GM21423 (cell line): ENCODE measurements around the gene CELSR1.

Source experiments
- ATAC-seq: cut with Tn5 transposase; IDR thresholded peaks from one replicate; pipeline ENCODE4 v1.9.1; 2021; ENCODE audit warnings: mild to moderate bottlenecking, moderate library complexity; ENCODE audit not compliant: unreplicated experiment

The CELSR1 gene

DNA sequence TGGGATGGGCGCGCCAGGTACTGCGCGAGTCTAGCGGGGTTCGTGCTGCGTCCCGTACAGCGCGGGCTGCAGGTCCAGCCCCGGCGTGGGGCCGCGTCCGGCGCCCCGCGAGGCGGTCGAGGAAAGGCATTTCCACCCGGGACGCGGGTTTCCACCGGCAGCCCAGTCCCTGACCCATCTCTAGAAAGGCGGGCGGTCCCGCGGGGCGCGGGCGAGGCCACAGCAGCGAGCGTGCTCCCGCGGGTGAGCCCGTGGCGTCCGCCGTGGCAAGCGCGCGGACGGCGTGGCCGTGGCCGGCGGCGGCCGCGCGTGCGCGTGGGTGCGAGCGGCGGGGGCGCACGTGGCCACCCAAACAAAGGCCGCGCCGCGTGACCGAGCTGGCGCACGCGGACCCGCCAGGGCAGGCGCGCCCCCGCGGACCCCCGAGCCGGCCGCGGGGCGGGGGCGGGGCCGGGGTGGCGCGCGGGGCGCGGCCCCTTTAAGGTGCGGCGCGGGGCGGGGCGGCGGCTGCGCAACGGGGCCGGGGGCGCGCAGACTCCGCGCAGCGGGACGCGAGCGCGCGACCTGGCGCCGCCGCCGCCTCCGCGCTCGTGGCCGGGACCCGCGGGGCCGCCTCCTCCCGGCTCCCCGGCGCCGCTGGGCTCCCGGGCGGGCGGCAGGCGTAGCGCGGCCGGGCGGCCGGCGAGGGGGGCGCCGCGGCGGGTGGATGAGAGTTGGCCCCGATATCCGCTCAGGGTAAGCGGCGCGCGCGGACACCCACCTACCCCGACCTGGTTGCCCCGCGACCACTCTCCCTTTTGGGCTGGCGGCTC, 39.3 kb upstream of the CELSR1 start:
- ATAC-seq = peak; percentile 50

DNA sequence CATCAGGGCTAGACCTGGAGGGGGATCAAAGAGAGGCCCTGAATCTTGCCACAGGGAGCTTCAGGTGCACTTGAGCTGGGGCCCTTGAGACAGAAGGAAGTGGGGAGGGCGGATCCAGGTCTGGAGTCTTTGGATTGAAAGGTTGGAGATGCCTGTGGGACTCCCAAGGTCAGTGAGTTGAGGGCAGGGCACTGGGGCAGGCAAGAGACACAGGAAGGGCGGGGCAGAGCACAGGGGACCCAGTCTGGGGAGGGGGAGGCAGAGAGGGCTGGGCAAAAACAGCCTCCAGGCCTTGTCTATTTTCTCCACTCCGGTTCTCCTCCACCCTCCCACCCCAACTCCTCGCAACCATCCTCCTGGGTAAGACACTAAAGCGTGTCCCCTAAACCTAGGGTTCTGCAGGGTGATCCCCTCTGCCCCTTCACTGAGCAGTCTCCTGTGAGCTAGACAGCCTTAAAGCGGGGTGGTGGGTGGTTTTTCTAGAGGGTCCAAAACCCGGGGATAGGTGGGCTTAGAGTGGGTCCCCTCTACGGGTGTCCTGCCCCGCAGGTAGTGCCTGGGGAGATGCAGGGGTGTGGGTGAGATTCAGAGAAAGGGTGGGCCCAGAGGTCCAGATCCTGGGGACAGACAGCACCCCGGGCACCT, 38.6 kb upstream of the CELSR1 start:
- no peak for ATAC-seq

DNA sequence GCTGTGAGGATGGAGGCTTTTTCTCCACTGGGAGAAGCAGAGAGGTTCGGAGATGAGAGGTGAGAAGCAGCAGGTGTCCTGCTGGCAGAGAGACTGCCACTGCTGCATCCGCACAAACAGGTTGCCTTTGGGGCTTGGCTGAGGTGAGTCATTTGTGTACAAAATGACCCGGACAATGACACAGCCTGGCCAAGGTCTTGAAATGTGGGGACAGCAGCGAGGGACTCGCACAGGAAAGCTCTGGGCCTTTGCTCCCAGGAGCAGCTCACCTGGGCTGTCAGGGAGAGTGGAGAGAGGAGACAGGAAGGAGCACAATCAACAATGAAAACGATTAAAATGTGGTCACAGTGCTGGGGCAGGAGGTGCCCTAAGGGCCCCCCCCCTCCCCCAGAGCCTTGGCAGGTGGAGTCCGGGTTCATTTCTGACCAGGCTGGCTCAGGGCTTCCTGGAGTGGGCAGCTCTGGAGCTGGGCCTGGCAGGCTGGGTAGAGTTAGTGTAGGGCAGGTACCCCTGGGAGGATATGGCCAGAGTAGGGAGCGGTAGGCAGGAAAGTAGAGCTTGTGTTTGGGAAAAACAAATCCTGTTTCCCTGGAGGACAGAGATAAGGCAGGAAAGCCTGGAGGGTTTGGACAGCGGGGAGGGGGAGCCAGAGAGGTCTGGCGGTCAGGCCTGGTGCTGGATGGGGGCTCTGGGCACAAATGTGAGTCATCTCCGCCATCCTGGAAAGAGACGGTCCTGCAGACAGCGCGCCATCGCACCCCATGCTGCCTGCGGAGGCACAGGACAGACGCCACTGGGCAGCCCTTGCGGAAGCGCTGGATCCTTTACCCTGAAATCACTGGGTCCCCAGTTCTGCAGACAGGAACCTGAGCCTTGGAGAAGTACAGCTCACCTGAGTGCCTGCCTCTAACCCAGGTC, 37.8 kb upstream of the CELSR1 start:
- no peak for ATAC-seq

DNA sequence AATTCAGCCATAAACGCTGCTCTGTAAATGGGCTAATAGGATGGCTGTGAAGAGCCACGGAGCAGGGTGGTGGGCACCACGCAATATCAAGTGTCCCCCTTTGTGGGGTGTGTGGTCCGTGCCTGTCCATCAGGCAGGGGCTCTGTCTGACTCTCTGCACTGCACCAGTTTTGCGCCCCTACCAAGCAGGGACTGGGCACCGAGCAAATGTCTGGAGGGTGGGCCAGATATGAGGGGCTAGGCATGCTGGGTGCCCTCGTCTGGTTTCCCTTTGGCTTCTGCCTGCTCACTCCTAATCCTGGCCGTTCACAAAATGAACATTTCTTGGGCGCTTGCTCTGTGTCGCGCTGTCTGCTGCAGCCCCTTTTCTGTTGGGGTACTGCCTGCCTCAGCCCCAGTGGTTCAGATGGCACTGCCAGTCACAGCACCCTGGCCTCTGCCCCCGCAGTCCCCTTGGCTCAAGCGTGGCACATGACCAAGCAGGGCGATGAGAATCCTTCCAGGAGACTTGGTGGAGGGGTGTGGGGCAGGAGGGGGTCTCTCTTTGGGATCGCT, 37.1 kb upstream of the CELSR1 start:
- no peak for ATAC-seq

DNA sequence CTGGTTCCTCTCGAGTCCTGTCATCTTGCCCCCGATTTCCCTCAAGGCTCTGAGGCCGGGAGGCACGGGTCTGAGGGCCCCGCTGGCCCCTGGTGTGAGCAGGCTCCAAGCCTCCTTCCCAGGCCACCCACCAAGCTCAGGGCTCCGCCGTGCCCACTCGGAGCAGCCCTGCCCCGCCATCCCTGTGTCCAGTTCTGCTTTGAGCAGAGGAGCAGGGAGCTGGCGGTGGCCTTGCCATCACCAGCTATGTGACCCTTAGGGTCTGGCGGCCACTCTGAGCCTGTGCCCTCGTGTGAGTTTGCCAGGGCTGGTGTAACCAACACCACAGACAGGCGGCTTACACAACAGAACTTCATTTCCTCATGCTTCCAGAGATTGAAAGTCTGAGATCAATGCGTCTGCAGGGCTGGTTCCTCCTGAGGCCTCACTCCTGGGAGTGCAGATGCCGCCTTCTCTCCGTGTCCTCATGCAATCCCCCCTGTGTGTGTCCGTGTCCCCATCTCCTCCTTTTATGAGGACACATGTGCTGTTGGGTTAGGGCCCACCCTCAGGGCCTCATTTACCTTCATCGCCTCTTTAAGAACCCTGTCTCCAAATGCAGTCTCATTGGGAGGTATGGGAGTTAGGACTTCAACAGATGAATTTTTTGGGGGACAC, 36.5 kb upstream of the CELSR1 start:
- ATAC-seq = no peak

DNA sequence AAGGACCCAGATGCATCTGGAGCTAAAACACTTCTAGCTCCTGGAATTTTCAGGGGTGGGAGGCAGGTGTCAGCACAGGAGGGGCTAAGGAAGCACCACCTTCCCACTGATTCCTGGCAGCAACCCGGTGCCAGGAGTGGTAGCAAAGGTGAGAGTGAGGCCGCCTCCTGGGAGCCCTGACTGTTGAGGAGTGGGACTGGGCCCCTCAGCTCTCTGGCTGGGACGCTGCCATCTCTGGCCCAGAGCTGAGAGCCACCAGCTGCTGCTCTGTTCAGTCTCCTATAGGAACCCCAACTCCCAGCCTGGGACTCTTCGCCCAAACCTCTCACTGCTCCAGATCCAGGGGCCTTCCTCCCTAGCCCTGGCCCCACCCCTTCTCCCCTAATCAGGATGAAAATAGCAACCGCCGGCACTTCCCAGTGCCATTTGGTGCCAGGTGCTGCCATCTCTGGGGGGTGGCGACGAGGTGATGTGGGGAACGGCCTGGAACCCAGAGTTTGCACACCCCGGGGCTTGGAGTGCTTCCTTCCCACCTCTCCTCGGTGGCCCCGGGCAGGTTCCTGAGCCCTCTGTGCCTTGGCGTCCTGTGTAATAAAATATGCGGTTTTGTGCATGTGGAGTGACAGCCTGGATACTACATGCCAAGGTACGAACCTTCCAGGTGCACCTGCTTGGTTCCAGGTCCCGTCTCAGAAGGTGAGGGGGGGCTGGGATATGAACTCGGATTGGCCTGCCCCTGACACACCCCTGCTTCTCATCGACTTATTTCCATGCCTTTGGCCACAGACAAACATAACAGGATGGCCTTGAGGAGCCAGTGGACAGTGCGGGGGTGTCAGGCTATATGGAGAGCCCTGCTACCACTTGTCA, 35.7 kb upstream of the CELSR1 start:
- ATAC-seq = no peak

DNA sequence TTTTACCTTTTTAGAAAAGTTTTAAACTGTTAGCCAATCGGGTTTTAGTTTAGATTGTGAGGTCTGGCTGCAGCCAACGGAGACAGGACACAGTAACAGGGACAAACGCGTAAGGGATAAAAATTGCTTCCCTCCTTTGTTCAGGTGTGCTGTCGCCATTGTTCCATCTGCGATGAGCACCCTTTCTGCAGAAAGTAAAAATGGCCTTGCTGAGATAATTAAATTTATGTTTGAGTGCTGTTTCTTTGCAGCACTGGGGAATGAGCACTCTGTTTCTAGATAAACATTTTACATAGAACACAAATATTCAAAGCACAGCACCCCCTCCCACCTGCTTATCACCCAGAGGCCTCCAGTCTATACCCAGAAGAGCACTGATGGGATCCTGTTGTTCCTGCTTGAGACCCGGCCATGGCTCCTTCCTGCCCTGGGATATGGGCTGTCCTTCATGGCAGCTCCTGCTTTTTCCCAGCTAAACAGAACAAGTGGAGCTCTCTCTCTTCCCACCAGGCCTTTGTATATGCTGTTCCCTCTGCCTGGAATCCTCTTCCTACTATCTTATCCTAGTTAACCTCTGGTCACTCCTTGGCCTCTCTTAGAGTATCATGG, 34.3 kb upstream of the CELSR1 start:
- ATAC-seq = no peak

DNA sequence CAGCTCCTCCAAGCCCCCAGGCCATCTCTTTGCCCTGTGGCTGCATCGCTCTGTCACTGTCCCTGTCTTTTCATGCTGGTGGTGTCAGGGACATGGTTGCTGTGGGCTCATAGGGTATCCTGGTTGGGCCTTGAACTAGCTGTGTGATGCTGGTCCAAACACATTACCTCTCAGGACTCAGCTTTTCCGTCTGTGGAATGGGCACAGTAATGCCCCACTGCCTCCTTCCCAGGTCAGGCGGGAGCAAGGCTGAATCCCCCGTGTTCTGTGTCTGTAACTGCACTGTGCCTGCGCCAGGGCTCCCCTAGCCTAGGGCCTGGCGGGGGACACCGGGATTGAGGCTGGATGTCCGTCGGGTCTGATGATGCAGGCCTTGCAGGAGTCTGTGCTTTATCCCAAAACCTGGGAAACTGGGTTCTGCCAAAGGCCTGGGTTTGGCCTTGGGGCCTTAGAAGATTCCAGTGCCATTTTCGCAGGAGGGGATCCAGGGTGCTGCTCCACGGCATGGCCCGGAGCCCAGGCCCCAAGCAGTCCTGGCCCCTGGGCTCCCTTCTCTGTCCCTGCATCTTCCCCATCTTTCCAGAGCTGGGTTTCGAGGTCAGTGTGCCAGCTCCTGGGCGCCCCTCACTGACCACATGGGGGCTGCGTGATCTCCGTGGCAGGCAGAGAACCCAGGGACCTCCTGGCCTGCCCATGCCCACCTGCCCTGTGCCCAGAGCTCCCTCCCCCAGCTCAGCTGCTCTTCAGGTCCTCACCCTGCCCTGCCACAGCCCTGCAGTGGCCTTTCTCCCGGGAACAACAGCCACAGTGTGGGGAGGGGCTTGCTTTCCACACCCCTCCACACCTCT, 32.7 kb upstream of the CELSR1 start:
- ATAC-seq = no peak

DNA sequence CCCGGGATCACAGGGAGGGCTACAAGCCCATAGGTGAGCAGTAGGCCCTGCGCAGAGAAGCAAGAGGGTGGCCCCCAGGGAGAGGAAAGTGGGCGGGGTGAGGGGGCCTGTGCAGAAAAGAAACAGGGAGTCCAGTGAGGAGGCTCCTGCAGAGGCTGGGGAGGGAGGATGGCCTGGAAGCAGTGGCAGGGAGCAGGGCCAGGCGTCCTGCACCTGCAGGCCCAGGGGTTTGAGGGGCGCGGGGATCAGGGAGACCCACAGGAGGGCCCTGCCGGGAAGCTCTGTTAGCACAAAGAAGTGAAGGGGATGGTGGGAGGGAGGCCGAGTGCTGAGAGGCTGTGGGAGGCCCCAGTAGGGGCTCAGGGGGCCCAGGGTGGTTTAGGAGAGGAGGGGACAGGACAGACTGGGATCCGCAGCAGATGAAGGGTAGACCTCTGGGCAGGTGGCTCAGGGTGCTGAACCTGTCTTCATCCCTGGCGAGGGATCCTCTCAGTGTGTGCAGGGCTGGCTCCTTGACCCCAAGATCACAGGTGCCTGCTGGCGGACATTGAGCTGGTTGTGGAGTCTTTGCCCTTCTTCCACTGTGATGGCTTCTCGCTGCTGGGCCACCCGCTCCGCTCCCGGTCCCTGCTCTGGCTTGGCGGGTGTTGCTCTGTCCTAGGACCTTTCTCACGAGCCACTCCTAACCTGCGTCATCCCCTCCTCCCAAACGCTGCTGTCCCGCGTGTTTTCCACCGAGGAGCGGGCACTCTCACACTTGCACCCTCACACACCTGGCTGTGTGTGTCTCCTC, 31.8 kb upstream of the CELSR1 start:
- no peak for ATAC-seq

DNA sequence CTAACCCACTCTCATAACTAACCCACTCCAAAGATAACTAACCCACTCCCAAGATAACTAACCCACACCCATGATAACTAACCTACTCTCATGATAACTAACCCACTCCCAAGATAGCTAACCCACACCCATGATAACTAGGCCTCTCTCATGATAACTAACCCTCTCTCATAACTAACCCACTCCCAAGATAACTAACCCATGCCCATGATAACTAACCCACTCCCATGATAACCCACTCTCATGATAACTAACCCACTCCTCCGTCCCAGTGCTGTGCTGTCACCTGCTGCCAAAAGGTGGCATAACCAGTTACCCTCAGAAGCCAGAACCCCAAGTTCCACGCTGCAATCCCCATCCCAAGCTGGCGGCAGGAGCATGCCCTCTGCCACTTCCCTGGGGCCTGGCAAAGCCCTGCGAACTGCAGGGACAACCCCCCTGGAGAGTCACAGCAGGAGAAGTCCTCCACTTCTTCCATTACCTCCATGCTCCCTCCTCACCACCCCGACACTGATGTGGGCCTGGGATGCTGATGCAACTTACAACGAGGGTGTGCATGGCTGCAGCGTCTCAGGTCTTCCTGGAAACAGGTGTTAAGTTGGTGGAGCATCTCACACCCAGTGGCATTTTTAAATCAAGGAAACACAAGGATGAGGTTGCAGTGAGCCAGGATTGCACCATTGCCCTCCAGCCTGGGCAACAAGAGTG, 30.8 kb upstream of the CELSR1 start:
- no peak for ATAC-seq

DNA sequence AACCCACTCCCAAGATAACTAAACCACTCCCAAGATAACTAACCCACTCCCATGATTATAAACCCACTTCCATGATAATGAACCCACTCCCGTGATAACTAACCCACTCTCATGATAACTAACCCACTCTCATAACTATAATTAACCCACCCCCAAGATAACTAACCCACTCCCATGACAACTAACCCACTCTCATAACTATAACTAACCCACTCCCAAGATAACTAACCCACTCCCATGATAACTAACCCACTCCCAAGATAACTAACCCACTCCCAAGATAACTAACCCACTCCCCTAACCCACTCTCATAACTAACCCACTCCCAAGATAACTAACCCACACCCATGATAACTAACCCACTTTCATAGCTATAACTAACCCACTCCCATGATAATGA, 30.1 kb upstream of the CELSR1 start:
- no peak for ATAC-seq

DNA sequence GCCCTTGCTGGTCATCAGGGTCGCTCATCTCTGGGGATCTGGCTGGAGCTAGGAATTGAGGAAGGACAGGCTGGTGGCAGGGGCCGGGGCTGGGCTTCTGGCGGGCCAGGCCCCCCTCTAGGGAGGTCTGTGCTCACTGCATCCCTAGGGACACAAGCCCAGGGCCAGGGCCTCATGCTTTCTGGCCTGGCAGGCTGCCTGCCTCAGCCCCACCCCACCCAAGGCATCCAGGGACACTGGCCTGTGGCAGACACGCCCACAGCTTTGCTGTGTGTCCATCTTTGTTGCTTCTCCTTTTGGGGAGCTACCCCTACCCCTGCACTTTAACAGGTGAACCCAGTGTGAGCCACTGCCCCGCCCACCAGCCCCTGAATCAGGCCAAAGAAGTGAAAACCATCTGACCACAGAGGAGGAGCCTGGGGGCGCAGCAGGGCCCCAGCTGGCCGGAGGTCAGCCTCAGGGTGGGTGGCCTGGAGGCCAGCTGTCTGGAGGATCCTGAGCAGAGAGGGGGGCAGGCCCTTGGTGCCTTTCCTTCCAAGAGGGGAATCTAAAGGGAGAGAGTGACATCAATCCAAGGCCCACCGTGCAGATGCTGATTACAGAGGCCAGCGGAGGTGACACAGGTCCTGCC, 26.8 kb upstream of the CELSR1 start:
- ATAC-seq = no peak

DNA sequence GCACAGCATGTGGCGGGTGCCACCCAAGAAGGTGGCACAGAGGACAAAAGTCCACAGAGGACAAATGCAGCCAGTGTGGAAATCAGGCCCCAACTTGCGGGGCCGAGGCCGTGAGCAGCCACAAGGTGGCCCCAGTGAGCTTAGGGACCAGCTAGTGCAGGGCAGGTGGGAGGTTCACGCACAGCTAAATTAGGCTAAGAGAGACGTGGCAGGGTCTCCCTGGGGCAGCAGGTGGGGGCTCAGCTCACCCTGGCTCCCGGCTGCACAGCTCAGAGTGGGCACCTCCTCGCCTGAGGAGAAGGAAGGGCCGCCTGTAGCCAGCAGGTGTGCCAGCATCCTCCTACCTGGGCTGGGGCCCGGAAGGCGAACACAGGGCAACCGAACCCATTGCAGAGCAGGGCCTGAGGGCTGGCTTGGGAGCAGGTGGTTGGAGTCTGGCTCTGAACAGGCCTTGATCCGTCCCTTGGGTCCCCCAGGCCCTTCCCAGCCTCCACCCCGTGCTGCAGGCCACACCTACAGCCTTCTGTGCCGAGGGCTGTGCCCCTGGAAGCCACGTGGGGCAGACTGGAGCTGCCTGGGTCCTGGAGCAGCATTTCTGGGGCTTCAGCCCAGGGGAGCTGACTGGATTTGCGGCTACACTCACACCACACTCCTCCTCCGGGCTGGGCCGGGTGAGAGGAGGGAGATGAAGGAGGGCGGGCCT, 26.1 kb upstream of the CELSR1 start:
- ATAC-seq = no peak

DNA sequence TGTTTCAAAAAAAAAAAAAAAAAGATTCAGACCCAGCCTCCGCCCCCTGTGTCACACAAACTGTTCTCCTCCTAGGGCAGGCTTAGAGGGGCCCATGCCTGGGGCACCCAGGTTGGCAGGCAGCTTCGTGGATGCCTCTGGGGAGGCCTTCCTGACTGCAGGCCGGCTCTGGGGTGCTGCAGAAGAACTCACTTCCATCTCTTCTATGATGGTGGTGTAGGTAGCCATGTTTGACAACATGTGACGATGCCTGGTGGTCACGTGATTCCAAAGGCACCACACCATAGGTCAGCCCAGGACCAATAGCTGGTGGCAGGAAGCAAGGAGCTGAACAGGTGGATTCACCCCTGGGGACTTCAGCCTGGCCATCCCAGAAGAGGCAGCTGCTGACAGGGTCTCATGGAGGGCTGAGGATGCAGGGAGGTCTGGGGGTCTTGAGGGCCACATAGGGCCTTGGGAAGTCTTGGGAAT, 24.1 kb upstream of the CELSR1 start:
- no peak for ATAC-seq

DNA sequence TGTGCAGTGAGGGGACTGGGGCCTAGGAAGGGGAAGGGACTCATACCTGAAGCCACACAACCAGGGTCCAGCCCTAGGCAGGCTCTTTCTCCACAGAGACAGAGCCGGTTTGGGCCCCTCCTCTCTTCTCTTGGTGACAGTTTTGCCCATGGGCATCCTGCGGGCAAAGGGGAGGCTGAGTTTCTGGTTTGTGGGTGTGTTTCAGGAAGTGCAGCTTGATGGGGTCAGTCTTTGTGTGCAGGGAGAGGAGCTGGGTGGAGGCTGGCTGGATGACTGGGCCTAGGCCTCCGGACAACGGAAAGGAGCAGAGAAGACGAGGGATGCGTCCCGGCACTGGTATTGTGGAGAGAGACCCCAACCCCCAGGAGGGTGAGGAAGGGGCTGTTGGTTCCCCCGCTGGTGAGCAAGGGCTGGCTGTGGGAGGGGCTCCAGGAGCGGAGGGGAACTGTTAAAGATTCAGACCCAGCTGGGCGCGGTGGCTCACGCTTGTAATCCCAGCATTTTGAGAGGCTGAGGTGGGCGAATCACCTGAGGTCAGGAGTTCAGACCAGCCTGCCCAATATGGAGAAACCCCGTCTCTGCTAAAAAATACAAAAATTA, 23.4 kb upstream of the CELSR1 start:
- no peak for ATAC-seq
